Skeletal muscle tissue (tissue), 4 donors: ENCODE measurements around the gene HHIP. TPM values are rescaled to one million over a fixed set of nuclear protein-coding genes. Genes with fewer than 3 reads are reported as not detected.

Source experiments
- H3K27ac ChIP-seq: one replicate; pipeline ENCODE4 v1.7.0; 2013; ENCODE audit warnings: mild to moderate bottlenecking, low read depth, low read length, inconsistent platforms
- H3K27me3 ChIP-seq, 3 donors: one replicate each; pipeline ENCODE4 v1.7.0; 2013; ENCODE audit warnings: low read length in 3 of 3; ENCODE audit not compliant: control insufficient read depth in 3 of 3, insufficient read depth in 3 of 3
- H3K36me3 ChIP-seq, 3 donors: one replicate each; pipeline ENCODE4 v1.7.0; 2013; ENCODE audit warnings: low read length in 3 of 3; ENCODE audit not compliant: control insufficient read depth in 3 of 3, insufficient read depth in 3 of 3
- H3K4me1 ChIP-seq, 3 donors: one replicate each; pipeline ENCODE4 v1.7.0; 2013; ENCODE audit warnings: low read length in 3 of 3, mild to moderate bottlenecking in 3 of 3; ENCODE audit not compliant: control insufficient read depth in 3 of 3, insufficient read depth in 3 of 3
- H3K4me3 ChIP-seq, 3 donors: one replicate each; pipeline ENCODE4 v1.7.0; 2013; ENCODE audit warnings: low read length in 3 of 3
- H3K9ac ChIP-seq, 3 donors: one replicate each; pipeline ENCODE4 v1.7.0; 2013; ENCODE audit warnings: low read length in 3 of 3, mild to moderate bottlenecking in 3 of 3, moderate library complexity in 2 of 3, low read depth in 1 of 3
- H3K9me3 ChIP-seq, 3 donors: one replicate each; pipeline ENCODE4 v1.7.0; 2013; ENCODE audit warnings: low read length in 3 of 3; ENCODE audit not compliant: control insufficient read depth in 3 of 3
- total RNA-seq: library from RNA; depleted of rRNA; stranded (reverse); fragments of >200 nt; gene quantifications from one replicate; pipeline ENCODE4 v1.2.3, GENCODE V29; 2014
- donor health status: Osteomylitis.

HHIP gene
- total RNA-seq, 1 donor from 2014 or later = 8.4 TPM

DNA sequence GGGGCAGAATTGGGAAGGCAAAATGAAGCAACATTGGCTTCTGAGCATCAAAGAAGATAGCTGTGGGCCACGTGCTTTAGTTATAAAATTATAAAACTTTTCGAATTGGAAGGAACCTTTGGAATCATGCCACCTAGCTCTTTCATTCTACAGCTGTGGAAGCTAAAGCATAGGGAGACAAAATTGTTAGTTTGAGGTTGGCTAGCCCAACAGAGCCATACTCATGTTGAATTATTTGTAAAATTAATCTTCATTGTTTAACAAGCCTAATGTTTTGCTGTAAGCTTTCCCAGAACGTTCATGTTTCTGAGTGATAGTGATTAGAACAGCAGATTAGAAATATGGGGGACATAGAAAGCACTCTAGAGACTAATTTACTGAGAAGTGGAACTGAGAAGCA lies 35.9 kb downstream of the HHIP start:
- H3K4me1 ChIP-seq = no peaks in the 10 kb centered on the region
- H3K4me3 ChIP-seq = no peak overlapping the region
- H3K9ac ChIP-seq = no peak overlapping the region
- H3K36me3 ChIP-seq = no peaks in the 10 kb centered on the region
- no peaks in the 10 kb centered on the region for H3K9me3 ChIP-seq
- no peak overlapping the region for H3K27ac ChIP-seq
- H3K27me3 ChIP-seq = no peaks in the 10 kb centered on the region

DNA sequence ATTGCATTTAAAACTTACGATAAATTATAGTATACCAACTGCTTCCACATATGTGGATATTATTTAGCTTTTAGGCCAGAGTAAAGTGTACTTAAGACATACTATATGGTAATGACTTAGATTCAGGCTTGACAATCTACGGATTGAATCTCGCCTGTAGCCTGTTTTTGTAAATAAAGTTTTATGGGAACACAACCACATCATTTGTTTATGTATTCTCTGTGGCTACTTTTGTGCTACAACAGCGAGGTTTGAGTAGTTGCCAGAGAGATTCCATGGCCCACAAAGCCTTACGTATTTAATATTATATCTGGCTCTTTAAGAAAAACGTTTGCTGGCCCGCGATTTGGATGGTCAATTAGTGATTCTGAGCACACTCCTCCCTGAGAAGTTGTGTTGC lies 37.6 kb downstream of the HHIP start:
- Histone ChIP-seq H3K9me3 (no peaks in the 10 kb centered on the region), H3K27ac (no peak overlapping the region), H3K9ac (no peak overlapping the region), H3K4me1 (no peaks in the 10 kb centered on the region), H3K27me3 (no peaks in the 10 kb centered on the region), H3K36me3 (no peaks in the 10 kb centered on the region), H3K4me3 (no peak overlapping the region)

DNA sequence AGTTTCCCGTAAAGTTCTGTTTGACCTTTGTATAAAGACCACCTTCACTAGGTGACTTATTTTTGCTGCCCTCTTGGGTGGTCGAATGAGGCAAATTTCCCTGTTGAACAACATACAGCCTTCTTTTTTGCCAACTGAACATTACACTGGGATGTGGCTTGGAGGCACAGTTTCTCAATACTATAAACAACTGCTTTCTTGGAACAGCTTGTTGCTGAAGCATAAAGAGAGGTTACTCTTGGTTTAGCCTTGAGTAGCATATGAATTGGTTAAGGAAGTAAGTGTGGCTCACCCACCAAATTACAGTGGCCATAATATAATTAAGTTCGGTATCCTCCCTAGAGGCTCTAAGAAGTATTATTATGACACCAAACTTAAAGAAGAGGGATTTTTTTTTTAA lies 40.0 kb downstream of the HHIP start:
- Histone ChIP-seq H3K4me1 (no peaks in the 10 kb centered on the region), H3K9ac (no peak overlapping the region), H3K4me3 (no peak overlapping the region), H3K27ac (no peak overlapping the region), H3K36me3 (no peaks in the 10 kb centered on the region), H3K9me3 (no peaks in the 10 kb centered on the region), H3K27me3 (no peaks in the 10 kb centered on the region)

DNA sequence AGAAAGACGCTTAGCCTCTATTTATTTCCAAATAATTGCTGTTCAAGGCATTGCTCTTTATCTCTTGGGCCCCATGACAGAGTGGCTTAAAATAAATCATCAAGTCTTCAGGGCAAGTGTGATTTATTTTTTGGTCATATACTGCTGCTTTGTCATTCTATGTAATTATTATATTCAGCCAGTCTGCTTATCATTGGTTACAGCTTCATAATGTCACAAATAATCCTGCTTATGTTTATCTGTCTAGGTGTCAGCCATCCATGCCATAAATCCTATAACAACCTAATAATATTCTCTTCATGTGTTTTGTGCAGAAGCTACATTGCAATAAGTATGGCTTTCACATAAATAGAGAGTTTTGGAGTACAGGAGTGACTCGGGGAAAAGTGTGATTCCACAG lies 41.0 kb downstream of the HHIP start:
- Histone ChIP-seq H3K4me1 (no peaks in the 10 kb centered on the region), H3K27me3 (no peaks in the 10 kb centered on the region), H3K4me3 (no peak overlapping the region), H3K9ac (no peak overlapping the region), H3K36me3 (no peaks in the 10 kb centered on the region), H3K27ac (no peak overlapping the region), H3K9me3 (no peaks in the 10 kb centered on the region)

DNA sequence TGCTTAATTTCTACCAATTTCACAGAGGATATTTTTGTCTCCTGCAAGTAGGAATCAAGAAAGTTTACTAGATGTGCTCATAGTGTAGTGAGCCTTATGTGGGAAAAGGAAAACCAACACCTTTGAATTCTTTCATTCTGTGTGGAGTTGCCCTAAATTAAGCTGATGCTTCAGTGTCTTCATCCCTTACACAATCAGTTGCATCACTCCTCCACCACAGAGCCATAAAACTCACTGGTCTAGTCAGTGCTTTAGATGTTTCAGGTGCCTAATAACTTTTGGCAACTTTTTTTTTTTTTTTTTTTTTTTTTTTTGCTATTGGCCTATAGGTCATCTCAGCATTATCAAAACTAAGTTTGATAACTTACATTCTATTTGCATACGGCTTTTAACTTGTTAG lies 41.5 kb downstream of the HHIP start:
- Histone ChIP-seq H3K27ac (no peak overlapping the region), H3K4me3 (no peak overlapping the region), H3K9me3 (no peaks in the 10 kb centered on the region), H3K4me1 (no peaks in the 10 kb centered on the region), H3K9ac (no peak overlapping the region), H3K36me3 (no peaks in the 10 kb centered on the region), H3K27me3 (no peaks in the 10 kb centered on the region)

DNA sequence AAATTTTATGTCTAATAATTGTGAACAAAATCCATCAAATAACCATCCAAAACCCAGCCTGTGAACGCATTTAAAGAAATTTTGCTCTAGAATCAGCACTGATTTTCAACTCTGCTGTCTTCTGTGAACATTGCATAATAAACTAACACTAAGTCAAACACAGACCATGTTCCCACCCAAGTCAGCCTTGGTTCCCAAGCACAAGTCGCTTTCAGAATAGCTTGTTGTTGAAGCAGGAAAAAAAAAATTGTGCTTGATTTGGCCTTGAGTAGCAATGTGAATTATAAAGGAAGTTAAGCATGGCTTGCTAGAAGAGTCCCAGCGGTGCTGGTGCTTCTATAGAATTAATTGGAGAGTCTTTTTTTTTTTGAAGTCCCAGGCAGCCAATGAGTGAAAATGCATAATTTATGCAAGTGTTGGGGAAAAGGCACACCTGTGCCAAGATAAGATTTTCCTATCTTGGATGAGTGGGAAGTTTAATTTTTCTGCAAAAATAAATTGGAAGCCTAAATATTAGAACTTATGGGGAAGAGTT lies 42.1 kb downstream of the HHIP start:
- Histone ChIP-seq H3K9ac (no peak overlapping the region), H3K36me3 (no peaks in the 10 kb centered on the region), H3K27me3 (no peaks in the 10 kb centered on the region), H3K9me3 (no peaks in the 10 kb centered on the region), H3K4me1 (no peaks in the 10 kb centered on the region), H3K4me3 (no peak overlapping the region), H3K27ac (no peak overlapping the region)

DNA sequence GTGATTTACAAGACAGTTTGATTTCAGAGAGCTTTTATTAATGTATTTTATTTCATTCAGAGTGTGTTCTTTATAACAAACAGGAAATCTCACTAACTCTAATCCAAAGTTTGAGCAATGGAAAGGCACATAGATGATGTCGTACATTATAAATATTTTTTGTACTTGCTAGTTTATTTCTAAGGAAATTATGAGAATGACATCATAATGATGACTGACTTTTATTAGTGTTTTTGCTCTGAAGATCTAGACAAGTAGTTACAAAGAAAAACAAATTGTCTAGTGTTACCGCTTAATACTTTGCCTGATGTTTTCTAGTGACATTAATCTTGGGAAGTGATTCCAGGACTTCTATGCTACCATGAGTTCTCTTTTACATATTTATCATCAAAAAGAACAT lies 43.2 kb downstream of the HHIP start:
- Histone ChIP-seq H3K27ac (no peak overlapping the region), H3K36me3 (no peaks in the 10 kb centered on the region), H3K27me3 (no peaks in the 10 kb centered on the region), H3K9ac (no peak overlapping the region), H3K9me3 (no peaks in the 10 kb centered on the region), H3K4me3 (no peak overlapping the region), H3K4me1 (no peaks in the 10 kb centered on the region)

DNA sequence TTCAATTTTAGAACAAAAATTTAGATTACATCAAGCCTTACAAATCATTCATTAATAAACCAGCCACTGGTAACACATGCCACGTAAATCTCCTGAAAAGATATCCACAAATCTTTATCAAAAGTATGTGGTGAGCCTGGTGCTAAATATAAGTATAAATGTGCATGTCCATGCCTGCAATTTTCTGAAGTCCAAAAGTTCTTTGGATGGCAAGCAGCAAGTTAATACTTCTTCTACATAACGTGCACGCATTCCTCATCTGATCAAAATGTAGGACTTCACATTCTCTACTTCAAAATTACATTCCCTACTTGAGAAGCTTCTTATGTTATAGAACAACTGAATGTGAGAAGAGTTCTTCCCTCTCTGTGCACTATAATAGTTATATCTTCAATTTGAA lies 49.8 kb downstream of the HHIP start:
- Histone ChIP-seq H3K4me1 (no peaks in the 10 kb centered on the region), H3K27ac (no peak overlapping the region), H3K9ac (no peak overlapping the region), H3K27me3 (no peaks in the 10 kb centered on the region), H3K9me3 (no peaks in the 10 kb centered on the region), H3K4me3 (no peak overlapping the region), H3K36me3 (no peaks in the 10 kb centered on the region)

DNA sequence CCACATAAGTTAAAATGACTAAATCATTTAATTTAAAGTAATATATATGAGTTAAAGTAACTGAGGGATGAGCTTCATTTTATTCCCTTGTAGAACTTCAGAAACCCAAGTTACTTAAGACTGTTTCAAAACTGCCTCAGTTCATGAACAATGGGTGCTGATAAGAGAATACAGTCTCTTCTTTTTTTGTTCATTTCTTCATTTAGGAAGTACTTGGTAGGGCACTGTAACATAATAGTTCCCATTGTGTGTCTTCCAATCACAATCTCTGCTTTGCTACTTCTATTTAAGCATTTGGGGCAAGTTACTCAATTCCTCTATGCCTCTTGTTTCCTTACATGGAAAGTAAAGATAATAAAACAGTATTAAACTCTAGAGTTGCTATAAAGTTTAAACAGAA lies 50.4 kb downstream of the HHIP start:
- Histone ChIP-seq H3K4me3 (no peak overlapping the region), H3K27me3 (no peaks in the 10 kb centered on the region), H3K9ac (no peak overlapping the region), H3K4me1 (no peaks in the 10 kb centered on the region), H3K36me3 (no peaks in the 10 kb centered on the region), H3K27ac (no peak overlapping the region), H3K9me3 (no peaks in the 10 kb centered on the region)

DNA sequence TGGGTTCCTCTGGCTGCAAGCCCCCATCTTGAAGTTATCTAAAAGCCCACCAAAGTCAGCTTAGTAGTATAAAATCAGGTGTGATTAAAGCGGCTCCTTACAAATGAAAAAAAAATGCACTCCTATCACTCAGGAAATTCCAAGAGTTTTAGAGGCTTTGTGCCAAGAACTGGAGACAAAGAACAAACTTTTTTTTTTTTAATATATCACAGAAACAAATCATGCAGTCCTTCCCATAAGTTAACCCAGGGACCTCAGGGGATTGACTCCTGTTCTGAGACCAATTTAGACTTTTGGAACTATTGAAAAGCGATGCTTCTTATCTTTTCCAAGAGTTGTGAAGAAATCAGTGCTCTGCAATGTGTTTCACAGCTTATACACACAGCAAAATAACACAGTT lies 53.6 kb downstream of the HHIP start:
- no peak overlapping the region for H3K27ac ChIP-seq
- H3K9me3 ChIP-seq = no peaks in the 10 kb centered on the region
- H3K4me3 ChIP-seq = no peak overlapping the region
- H3K4me1 ChIP-seq = no peaks in the 10 kb centered on the region
- H3K27me3 ChIP-seq = no peaks in the 10 kb centered on the region
- no peaks in the 10 kb centered on the region for H3K36me3 ChIP-seq
- H3K9ac ChIP-seq = no peak overlapping the region

DNA sequence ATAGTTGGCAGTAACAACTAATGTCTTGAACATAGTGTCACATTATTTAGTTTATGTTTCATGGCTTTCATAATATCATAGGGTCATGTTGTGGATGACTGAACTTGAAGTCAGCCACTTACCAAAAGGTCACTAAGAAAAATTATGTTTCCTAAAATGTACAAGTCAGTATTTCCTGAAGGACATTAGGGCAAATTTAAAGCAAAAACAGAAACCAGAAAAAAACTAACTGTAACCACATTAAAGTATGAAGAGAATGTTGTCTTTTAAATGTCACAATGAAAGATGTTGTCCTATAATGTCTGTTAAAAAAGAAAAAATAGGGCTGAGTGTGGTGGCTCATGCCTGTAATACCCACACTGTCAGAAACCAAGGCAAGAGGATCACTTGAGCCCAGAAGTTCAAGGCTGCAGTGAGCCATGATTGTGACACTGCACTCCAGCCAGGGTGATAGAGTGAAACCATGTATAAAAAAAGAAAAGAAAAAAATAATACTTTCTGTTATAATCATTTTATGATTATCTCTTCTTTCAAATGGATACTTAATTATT lies 55.8 kb downstream of the HHIP start:
- Histone ChIP-seq H3K27ac (no peak overlapping the region), H3K9me3 (no peaks in the 10 kb centered on the region), H3K9ac (no peak overlapping the region), H3K4me3 (no peak overlapping the region), H3K27me3 (no peaks in the 10 kb centered on the region), H3K4me1 (no peaks in the 10 kb centered on the region), H3K36me3 (no peaks in the 10 kb centered on the region)
